Measurements from ENCODE around the gene P3H1.
"Not testable (repeated sequence)": the region's sequence is repeated elsewhere in the genome, so short reads cannot be mapped to it uniquely, and the experiment has no call there.

Gene P3H1

GRCh38 chr1:42730002-42730401 lies 36.8 kb downstream of the P3H1 start:
- ATAC-seq = no peak

DNA sequence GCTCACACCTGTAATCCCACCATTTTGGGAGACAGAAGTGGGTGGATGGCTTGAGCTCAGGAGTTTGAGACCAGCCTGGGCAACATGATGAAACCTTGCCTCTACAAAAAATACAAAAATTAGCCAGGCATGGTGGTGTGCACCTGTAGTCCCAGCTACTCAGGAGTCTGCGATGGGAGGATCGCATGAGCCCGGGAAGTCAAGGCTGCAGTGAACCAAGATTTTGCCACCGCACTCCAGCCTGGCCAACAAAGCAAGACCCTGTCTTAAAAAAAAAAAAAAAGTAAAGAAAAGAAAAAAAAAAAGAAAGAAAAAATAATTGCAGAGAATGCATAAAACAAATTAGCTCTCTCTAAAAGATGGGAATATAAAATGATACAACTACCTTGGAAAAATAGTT lies 41.0 kb downstream of the P3H1 start:
- not testable (repeated sequence) for ATAC-seq

- ATAC-seq = no peak
Measured at GRCh38 chr1:42723511-42723910, 43.3 kb downstream of the P3H1 start.

DNA sequence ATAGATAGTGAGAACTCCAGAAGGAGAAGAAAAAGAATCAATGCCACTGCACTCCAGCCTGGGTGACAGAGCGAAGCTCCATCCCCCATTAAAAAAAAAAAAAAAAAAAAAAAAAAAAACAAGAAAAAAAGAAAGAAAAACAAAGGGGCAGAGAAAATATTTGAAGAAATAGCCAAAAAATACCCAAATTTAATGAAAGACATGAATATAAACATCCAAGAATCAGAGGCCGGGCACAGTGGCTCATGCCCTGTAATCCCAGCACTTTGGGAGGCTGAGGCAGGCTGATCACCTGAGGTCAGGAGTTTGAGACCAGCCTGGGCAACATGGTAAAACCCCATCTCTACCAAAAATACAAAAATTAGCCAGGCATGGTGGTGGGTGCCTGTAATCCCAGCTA lies 44.4 kb downstream of the P3H1 start:
- not testable (repeated sequence) for ATAC-seq

DNA sequence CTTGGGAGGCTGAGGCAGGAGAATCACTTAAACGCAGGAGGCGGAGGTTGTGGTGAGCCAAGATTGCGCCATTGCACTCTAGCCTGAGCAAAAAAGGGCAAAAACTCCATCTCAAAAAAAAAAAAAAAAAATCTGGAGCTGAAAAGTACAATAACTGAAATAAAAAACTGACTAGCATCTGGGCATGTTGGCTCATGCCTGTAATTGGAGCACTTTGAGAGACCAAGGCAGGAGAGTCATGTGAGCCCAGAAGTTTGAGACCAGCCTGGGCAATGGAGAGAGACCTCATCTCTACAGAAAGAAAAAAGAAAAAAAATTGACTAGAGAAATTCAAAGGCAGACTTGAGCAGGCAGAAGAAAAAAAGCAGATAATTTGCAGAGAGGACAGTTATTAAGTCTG lies 44.9 kb downstream of the P3H1 start:
- ATAC-seq = no peak

DNA sequence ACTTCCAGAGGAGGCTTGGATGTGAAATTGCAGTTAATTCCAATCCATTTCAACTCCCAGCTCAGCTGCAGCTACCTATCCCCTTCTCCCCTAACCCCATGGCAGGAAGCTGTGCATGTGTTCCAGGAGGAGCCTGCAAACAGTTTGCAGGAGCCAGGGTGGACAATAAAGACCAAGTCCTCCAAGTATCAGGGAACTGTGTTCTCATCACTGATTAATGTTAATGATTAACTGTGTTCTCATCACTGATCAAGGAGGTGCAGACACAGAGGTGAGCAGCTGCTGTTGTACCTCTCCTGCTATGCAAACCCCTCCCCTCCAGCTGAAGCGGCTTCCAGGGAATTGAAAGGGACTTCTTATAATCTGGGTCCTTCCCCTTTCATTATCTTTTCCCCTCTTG lies 46.0 kb downstream of the P3H1 start:
- no peak for ATAC-seq

GRCh38 chr1:42714441-42714840 lies 52.4 kb downstream of the P3H1 start:
- not testable (repeated sequence) for ATAC-seq

DNA sequence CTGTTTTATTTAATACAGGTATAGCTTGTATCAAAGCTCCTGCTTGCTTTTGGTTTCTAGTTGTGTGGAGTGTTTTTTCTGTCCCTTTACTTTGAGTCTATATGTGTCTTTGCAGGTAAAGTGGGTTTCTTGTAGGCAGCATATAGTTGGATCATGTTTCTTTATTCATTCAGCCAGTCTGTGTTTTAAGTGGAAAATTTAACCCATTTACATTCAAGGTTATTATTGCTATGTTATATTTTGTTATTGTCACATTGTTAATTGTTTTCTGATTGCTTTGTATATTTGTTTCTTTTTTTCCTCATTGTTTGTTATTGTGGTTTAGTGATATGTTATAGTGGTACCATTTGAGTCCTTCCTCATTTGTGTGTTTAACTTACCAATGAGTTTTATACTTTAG lies 53.5 kb downstream of the P3H1 start:
- ATAC-seq = no peak

DNA sequence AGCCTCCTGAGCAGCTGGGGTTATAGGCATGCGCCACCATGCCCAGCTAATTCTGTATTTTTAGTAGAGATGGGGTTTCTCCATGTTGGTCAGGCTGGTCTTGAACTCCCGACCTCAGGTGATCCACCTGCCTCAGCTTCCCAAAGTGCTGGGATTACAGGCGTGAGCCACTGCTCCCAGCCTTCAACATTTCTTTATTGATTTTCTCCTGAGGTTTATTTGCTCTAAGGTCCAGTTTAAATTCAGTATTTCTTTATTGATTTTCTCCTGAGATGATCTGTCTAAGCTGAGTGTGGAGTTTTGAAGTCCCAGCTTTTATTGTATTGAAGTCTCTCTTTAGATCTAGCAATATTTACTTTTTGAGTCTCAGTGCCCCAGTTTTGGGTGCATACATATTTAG lies 54.0 kb downstream of the P3H1 start:
- not testable (repeated sequence) for ATAC-seq

GRCh38 chr1:42703888-42704464 lies 62.9 kb downstream of the P3H1 start:
- ATAC-seq = no peak

- no peak for ATAC-seq
Measured at GRCh38 chr1:42700006-42700405, 66.8 kb downstream of the P3H1 start.

DNA sequence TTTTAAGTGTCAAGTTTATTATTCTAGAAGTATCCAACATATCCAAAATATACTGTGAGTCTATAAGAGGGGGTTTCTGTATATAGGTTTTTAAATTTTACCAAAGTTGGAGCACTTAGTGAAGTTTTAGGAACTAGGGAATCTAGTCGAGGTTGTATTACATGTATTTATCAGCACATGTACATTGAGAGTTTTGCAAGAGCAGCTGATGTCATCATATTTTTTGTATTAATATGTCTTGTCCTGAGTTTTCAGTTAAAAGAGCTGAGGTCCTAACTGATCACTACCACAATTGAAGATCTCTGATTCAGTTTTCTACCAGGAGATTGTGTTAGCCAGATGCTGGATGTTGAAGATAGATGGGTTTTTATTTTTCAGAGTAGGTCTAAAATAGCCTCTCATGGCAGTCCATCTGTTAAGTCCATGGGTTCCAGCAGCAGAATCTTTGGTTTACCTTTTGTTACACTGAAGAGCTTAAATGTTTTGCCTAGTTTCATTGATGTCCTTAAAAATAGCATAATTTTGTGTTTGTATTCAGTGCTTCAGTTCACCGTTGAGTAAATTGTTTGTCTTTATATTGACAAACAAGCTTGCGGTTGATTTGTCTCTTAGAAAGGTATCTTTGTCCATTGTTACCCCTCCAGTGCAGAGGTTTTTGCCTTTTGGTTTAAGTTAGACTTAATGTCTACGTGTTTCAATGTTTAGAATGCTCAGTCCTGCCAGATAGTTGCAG lies 68.6 kb downstream of the P3H1 start:
- no peak for ATAC-seq

Measured in activated CD4-positive, CD25-positive, alpha-beta regulatory T cell treated with anti-CD3 and anti-CD28 coated beads, Interleukin-2, amount 50 U/mL, for 24 hours (primary cell).